ENCODE results near the gene CD1E.

GRCh38 chr1:158311066-158311465 is 42.6 kb upstream of the CD1E start:
- TF ChIP-seq, protein P1, sequence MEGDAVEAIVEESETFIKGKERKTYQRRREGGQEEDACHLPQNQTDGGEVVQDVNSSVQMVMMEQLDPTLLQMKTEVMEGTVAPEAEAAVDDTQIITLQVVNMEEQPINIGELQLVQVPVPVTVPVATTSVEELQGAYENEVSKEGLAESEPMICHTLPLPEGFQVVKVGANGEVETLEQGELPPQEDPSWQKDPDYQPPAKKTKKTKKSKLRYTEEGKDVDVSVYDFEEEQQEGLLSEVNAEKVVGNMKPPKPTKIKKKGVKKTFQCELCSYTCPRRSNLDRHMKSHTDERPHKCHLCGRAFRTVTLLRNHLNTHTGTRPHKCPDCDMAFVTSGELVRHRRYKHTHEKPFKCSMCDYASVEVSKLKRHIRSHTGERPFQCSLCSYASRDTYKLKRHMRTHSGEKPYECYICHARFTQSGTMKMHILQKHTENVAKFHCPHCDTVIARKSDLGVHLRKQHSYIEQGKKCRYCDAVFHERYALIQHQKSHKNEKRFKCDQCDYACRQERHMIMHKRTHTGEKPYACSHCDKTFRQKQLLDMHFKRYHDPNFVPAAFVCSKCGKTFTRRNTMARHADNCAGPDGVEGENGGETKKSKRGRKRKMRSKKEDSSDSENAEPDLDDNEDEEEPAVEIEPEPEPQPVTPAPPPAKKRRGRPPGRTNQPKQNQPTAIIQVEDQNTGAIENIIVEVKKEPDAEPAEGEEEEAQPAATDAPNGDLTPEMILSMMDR (IDR thresholded peaks at IDR 0.05; ENCODE audit: poor library complexity) = no peak
- TF ChIP-seq EZH2 (IDR thresholded peaks at IDR 0.05; ENCODE audit: borderline replicate concordance) = no peak
- TF ChIP-seq EZH2phosphoT487 (IDR thresholded peaks at IDR 0.05; ENCODE audit: low read depth, severe bottlenecking, unreplicated experiment) = no peak

Measured in hepatocyte (in vitro differentiated cells).